SK-N-SH (cell line): ENCODE measurements around the gene PLA2G3. TPM values are rescaled to one million over a fixed set of nuclear protein-coding genes. Genes with fewer than 3 reads are reported as not detected.
A peak's percentile ranks its signal among the peaks of the same experiment; 100 is the strongest.

ENCODE experiments used
- CTCF ChIA-PET: fragments of 300-600, 350-600 bp; formaldehyde crosslinking; extraction: SDS; loops from one replicate; lab custom pipeline; 2021; lab: Yijun Ruan, JAX
- POLR2A ChIA-PET: fragments of 350-600 bp; sonication (Branson Sonifier 250); formaldehyde crosslinking; extraction: SDS; loops from one replicate; lab custom pipeline; 2020; ENCODE audit warnings: antibody characterized with exemption, inconsistent platforms; lab: Yijun Ruan, JAX
- DNase-seq: peaks from one replicate; pipeline ENCODE4 v3.0.0; 2012
- H2AFZ ChIP-seq: fragments of 200-600 bp; sonication (generic); 2 replicates; pipeline ENCODE4 v1.8.1; 2016; ENCODE audit warnings: antibody characterized with exemption, mild to moderate bottlenecking, low read depth
- H3F3A ChIP-seq: fragments of 200-600 bp; sonication (generic); replicated peaks from 2 replicates; pipeline ENCODE3; 2016; ENCODE audit warnings: antibody characterized with exemption, mild to moderate bottlenecking; ENCODE audit not compliant: insufficient read depth
- H3K27ac ChIP-seq, 2 experiments: fragments of 200-500 bp in 1 of 2; fragments of 200-600 bp in 1 of 2; sonication (Bioruptor generic) in 1 of 2; sonication (generic), shearing (Covaris generic) in 1 of 2; 2 replicates each; pipeline versions ENCODE4 v1.5.1 to v1.6.1; 2014 to 2016; ENCODE audit warnings: low read depth in 2 of 2, inconsistent platforms in 1 of 2, low read length in 1 of 2, mild to moderate bottlenecking in 1 of 2, mixed read lengths in 1 of 2
- H3K27me3 ChIP-seq: fragments of 200-600 bp; sonication (generic), shearing (Covaris generic); 2 replicates; pipeline ENCODE4 v1.6.1; 2016; ENCODE audit warnings: mixed run types; ENCODE audit not compliant: insufficient read depth
- H3K36me3 ChIP-seq, 2 experiments: fragments of 200-500 bp in 1 of 2; fragments of 200-600 bp in 1 of 2; sonication (Bioruptor generic) in 1 of 2; sonication (generic) in 1 of 2; replicated peaks in 1 of 2; 2 replicates each; pipeline versions ENCODE3 to v1.5.1; 2014 to 2016; ENCODE audit warnings: low read length in 1 of 2, mild to moderate bottlenecking in 1 of 2; ENCODE audit not compliant: insufficient read depth in 2 of 2, control insufficient read depth in 1 of 2
- H3K4me1 ChIP-seq, 2 experiments: fragments of 200-500 bp in 1 of 2; fragments of 200-600 bp in 1 of 2; sonication (Bioruptor generic) in 1 of 2; sonication (generic), shearing (Covaris generic) in 1 of 2; 2 replicates each; pipeline versions ENCODE4 v1.5.1 to v1.6.1; 2014 to 2016; ENCODE audit warnings: low read depth in 1 of 2, low read length in 1 of 2, mixed run types in 1 of 2; ENCODE audit not compliant: insufficient read depth in 2 of 2, control insufficient read depth in 1 of 2
- H3K4me2 ChIP-seq: fragments of 200-600 bp; sonication (generic), shearing (Covaris generic); 2 replicates; pipeline ENCODE4 v1.6.1; 2017; ENCODE audit warnings: mixed run types
- H3K4me3 ChIP-seq, 2 experiments: fragments of 200-500 bp in 1 of 2; fragments of 200-600 bp in 1 of 2; sonication (Bioruptor generic) in 1 of 2; sonication (generic), shearing (Covaris generic) in 1 of 2; 2 replicates each; pipeline versions ENCODE4 v1.5.1 to v1.8.1; 2014 to 2016; ENCODE audit warnings: low read depth in 2 of 2, inconsistent platforms in 1 of 2, low read length in 1 of 2, mild to moderate bottlenecking in 1 of 2, mixed read lengths in 1 of 2, moderate library complexity in 1 of 2
- H3K79me2 ChIP-seq: fragments of 200-600 bp; sonication (generic); 2 replicates; pipeline ENCODE4 v1.8.1; 2017; ENCODE audit warnings: mild to moderate bottlenecking; ENCODE audit not compliant: insufficient read depth
- H3K9ac ChIP-seq: fragments of 200-600 bp; sonication (generic); 2 replicates; pipeline ENCODE4 v1.6.1; 2017; ENCODE audit warnings: mixed run types
- H3K9me2 ChIP-seq: fragments of 200-600 bp; sonication (generic); 2 replicates; pipeline ENCODE4 v1.6.1; 2017; ENCODE audit warnings: mixed run types
- H3K9me3 ChIP-seq: fragments of 200-600 bp; sonication (generic); 2 replicates; pipeline ENCODE4 v1.6.1; 2017; ENCODE audit warnings: mixed run types, mild to moderate bottlenecking, moderate library complexity
- H4K20me1 ChIP-seq: fragments of 200-600 bp; sonication (generic); 2 replicates; pipeline ENCODE4 v1.6.1; 2017; ENCODE audit warnings: mild to moderate bottlenecking, mixed run types; ENCODE audit not compliant: insufficient read depth
- CHD2 ChIP-seq: fragments of 150-350 bp; IDR thresholded peaks from 2 replicates; pipeline ENCODE4 v1.6.1; 2018; ENCODE audit warnings: low read length; ENCODE audit not compliant: partially characterized antibody
- EZH2phosphoT487 ChIP-seq: fragments of 200-600 bp; sonication (generic); IDR thresholded peaks from 2 replicates; pipeline ENCODE4 v1.6.1; 2017; ENCODE audit warnings: low read depth, mixed run types, mild to moderate bottlenecking, antibody characterized with exemption, moderate library complexity, borderline replicate concordance
- FOSL2 ChIP-seq: IDR thresholded peaks from 2 replicates; pipeline ENCODE4 v1.4.0; 2012; ENCODE audit warnings: low read depth, mild to moderate bottlenecking, moderate library complexity, borderline replicate concordance
- FOXJ3 ChIP-seq: sonication (generic); formaldehyde crosslinking; IDR thresholded peaks from 2 replicates; pipeline ENCODE4 v1.5.1; 2020; ENCODE audit warnings: mild to moderate bottlenecking, missing genetic modification reagents
- FOXM1 ChIP-seq: IDR thresholded peaks from 2 replicates; pipeline ENCODE4 v1.4.0; 2012; ENCODE audit warnings: low read depth, mild to moderate bottlenecking
- GABPA ChIP-seq: IDR thresholded peaks from 2 replicates; pipeline ENCODE4 v1.4.0; 2012; ENCODE audit warnings: low read depth, mild to moderate bottlenecking
- GATA2 ChIP-seq: sonication (generic); formaldehyde crosslinking; IDR thresholded peaks from 2 replicates; pipeline ENCODE4 v1.5.0; 2020; ENCODE audit warnings: mild to moderate bottlenecking, missing genetic modification reagents
- JUND ChIP-seq: IDR thresholded peaks from 2 replicates; pipeline ENCODE4 v1.4.0; 2012
- MAX ChIP-seq: IDR thresholded peaks from 2 replicates; pipeline ENCODE4 v1.4.0; 2012; ENCODE audit warnings: low read depth
- MXI1 ChIP-seq: IDR thresholded peaks from 2 replicates; pipeline ENCODE4 v1.6.1; 2012; ENCODE audit warnings: mild to moderate bottlenecking, low read depth, low read length, improper control_type of control experiment
- NFIC ChIP-seq: IDR thresholded peaks from 2 replicates; pipeline ENCODE4 v1.4.0; 2012; ENCODE audit warnings: borderline replicate concordance
- POLR2AphosphoS5 ChIP-seq: IDR thresholded peaks from 2 replicates; pipeline ENCODE4 v1.6.1; 2012; ENCODE audit warnings: low read depth, low read length
- REST ChIP-seq: IDR thresholded peaks from 2 replicates; pipeline ENCODE4 v1.6.1; 2012; ENCODE audit warnings: mild to moderate bottlenecking, low read depth, low read length, moderate library complexity
- RXRA ChIP-seq: IDR thresholded peaks from 2 replicates; pipeline ENCODE4 v1.4.0; 2012; ENCODE audit warnings: low read depth, mild to moderate bottlenecking, borderline replicate concordance
- SMC3 ChIP-seq: IDR thresholded peaks from 2 replicates; pipeline ENCODE4 v1.6.1; 2012; ENCODE audit warnings: low read depth, low read length, improper control_type of control experiment
- TAF1 ChIP-seq: IDR thresholded peaks from 2 replicates; pipeline ENCODE4 v1.6.1; 2012; ENCODE audit warnings: low read depth, mild to moderate bottlenecking, low read length, moderate library complexity, borderline replicate concordance
- TCF12 ChIP-seq: IDR thresholded peaks from 2 replicates; pipeline ENCODE4 v1.4.0; 2012
- TEAD4 ChIP-seq: IDR thresholded peaks from 2 replicates; pipeline ENCODE4 v1.4.0; 2012; ENCODE audit warnings: mild to moderate bottlenecking, borderline replicate concordance; ENCODE audit not compliant: insufficient read depth
- USF1 ChIP-seq: IDR thresholded peaks from 2 replicates; pipeline ENCODE4 v1.4.0; 2012; ENCODE audit warnings: low read depth, borderline replicate concordance
- USF2 ChIP-seq: fragments of 150-350 bp; IDR thresholded peaks from 2 replicates; pipeline ENCODE4 v1.6.1; 2017; ENCODE audit warnings: antibody characterized with exemption, low read length, low read depth, borderline replicate concordance
- WGBS: methylation state at CpG from one replicate; pipeline ENCODE4 v1.1.6; 2017; ENCODE audit warnings: low lambda C conversion rate; 5-methylcytosine and 5-hydroxymethylcytosine counted together
- polyA plus RNA-seq, 3 experiments: library from polyadenylated mRNA; depleted of rRNA; stranded (reverse); fragments of >200 nt; gene quantifications; 2 replicates each; pipeline ENCODE4 v1.2.3, GENCODE V29; 2012

Gene PLA2G3
- polyA plus RNA-seq, 1 of the 3 experiments (the other 2 are of a cell fraction): not detected

- H3K79me2 ChIP-seq: peaks cover 57% of the 10 kb centered on the region
- WGBS: 5% methylated on average over 28 of the region's 32 CpGs
Observed at GRCh38 chr22:31160328-31160978, 20.1 kb upstream of the PLA2G3 start.

GRCh38 chr22:31155422-31155821 lies 15.1 kb upstream of the PLA2G3 start:
- peak overlapping the region in 1 of 2 experiments; percentile 78; a peak in 2 of 4 replicates for H3K27ac ChIP-seq
- POLR2A ChIA-PET: no interaction called here
- CTCF ChIA-PET: interaction anchor here (1.2 to 3.1 kb wide), 5 partner anchors 12 to 392 kb away, joined by 4 to 17 read pairs (median 5); partner anchors contain the start of gene SELENOM
- peaks cover 16% of the 10 kb centered on the region for H3F3A ChIP-seq
- no peaks in the 10 kb centered on the region for H3K9me3 ChIP-seq
- no peak overlapping the region for H3K4me3 ChIP-seq
- H3K36me3 ChIP-seq: no peaks in the 10 kb centered on the region
- DNase-seq: no peak
- peaks cover 7% of the 10 kb centered on the region for H3K79me2 ChIP-seq
- peak overlapping the region; percentile 70; the same call in 1 of the 2 replicates for H2AFZ ChIP-seq
- H3K9me2 ChIP-seq: no peaks in the 10 kb centered on the region
- peak overlapping the region; percentile 14; the same call in 1 of the 2 replicates for H3K4me2 ChIP-seq
- peaks cover 0 to 10% of the 10 kb centered on the region in 2 experiments; a peak in 2 of 4 replicates for H3K4me1 ChIP-seq
- no peaks in the 10 kb centered on the region for H4K20me1 ChIP-seq
- WGBS: 4% methylated on average over 3 of the region's 3 CpGs
- H3K9ac ChIP-seq: no peak overlapping the region; the same call in 1 of the 2 replicates
- H3K27me3 ChIP-seq: no peaks in the 10 kb centered on the region
- TF ChIP-seq FOXM1: no peak
- no peak for TF ChIP-seq CHD2
- TF ChIP-seq GABPA: no peak
- no peak for TF ChIP-seq FOSL2
- TF ChIP-seq RXRA: peak; percentile 36; the same call in 1 of the 2 replicates
- TF ChIP-seq GATA2: no peak
- TF ChIP-seq FOXJ3 (CRISPR knock-in tag): no peak
- no peak for TF ChIP-seq POLR2AphosphoS5
- TF ChIP-seq TEAD4: peak; percentile 32; the same call in 1 of the 2 replicates
- TF ChIP-seq TCF12: peak; percentile 19; the same call in 1 of the 2 replicates
- TF ChIP-seq REST: no peak
- TF ChIP-seq NFIC: no peak; the same call in 1 of the 2 replicates
- no peak for TF ChIP-seq SMC3
- TF ChIP-seq USF1: no peak
- TF ChIP-seq MAX: peak; percentile 61; the same call in 1 of the 2 replicates
- TF ChIP-seq USF2: no peak
- TF ChIP-seq JUND: peak; percentile 42
- no peak for TF ChIP-seq EZH2phosphoT487

More at GRCh38 chr22:31160328-31160978, 20.1 kb upstream of the PLA2G3 start:
- Histone ChIP-seq H3K9me3 (no peaks in the 10 kb centered on the region), H3F3A (peaks cover 22% of the 10 kb centered on the region), H3K4me2 (peak overlapping the region; percentile 94), H3K9me2 (no peaks in the 10 kb centered on the region), H3K27ac (peak overlapping the region; percentile 8 to 69; a peak in 3 of 4 replicates), H3K4me1 (peaks cover 6 to 15% of the 10 kb centered on the region in 2 experiments), H3K9ac (peak overlapping the region; percentile 92), H4K20me1 (no peaks in the 10 kb centered on the region), H3K27me3 (no peaks in the 10 kb centered on the region), H3K36me3 (peaks cover 2 to 12% of the 10 kb centered on the region in 2 experiments), H2AFZ (peak overlapping the region; percentile 100), H3K4me3 (peak overlapping the region; percentile 76 to 99)
- POLR2A ChIA-PET: interaction anchor here (0.7 kb wide), 1 partner anchor 523 kb away, joined by 3 read pairs; no protein-coding TSS in a partner anchor
- CTCF ChIA-PET: interaction anchor here (0.7 to 4.8 kb wide), 6 partner anchors 10 to 112 kb away, joined by 3 to 44 read pairs (median 6); partner anchors contain the start of genes LIMK2 and SELENOM
- no peak for DNase-seq
- TF ChIP-seq MXI1: 0 out of 2 replicates have a peak, but pooled peaks have one; percentile 25
- TF ChIP-seq TAF1: no peak
- no peak for TF ChIP-seq CHD2
